Immature natural killer cell (primary cell): ENCODE measurements around the gene RGMA. TPM values are rescaled to one million over a fixed set of nuclear protein-coding genes. Genes with fewer than 3 reads are reported as not detected.
"Not testable (repeated sequence)": the region's sequence is repeated elsewhere in the genome, so short reads cannot be mapped to it uniquely, and the experiment has no call there.

Experiments used
- DNase-seq, 3 donors: peaks; one replicate each; pipeline ENCODE4 v3.0.0; 2022; ENCODE audit warnings: mixed read lengths in 1 of 3
- H3K27ac Mint-ChIP-seq, 6 donors: one replicate each; pipeline ENCODE4 v1.8.0; 2020; ENCODE audit warnings: mixed read lengths in 6 of 6, mild to moderate bottlenecking in 5 of 6, inconsistent platforms in 4 of 6, moderate library complexity in 3 of 6
- H3K27me3 Mint-ChIP-seq, 3 donors: one replicate each; pipeline ENCODE4 v1.8.0; 2020 to 2021; ENCODE audit warnings: low read depth in 3 of 3, mild to moderate bottlenecking in 3 of 3, mixed read lengths in 3 of 3, moderate library complexity in 3 of 3, inconsistent platforms in 1 of 3
- H3K36me3 Mint-ChIP-seq, 3 donors: one replicate each; pipeline ENCODE4 v1.8.0; 2020; ENCODE audit warnings: mixed read lengths in 3 of 3, inconsistent platforms in 2 of 3, mild to moderate bottlenecking in 2 of 3
- H3K4me1 Mint-ChIP-seq, 2 donors: one replicate each; pipeline ENCODE4 v1.8.0; 2020; ENCODE audit warnings: inconsistent platforms in 2 of 2, mild to moderate bottlenecking in 2 of 2, mixed read lengths in 2 of 2, moderate library complexity in 1 of 2
- H3K4me3 Mint-ChIP-seq, 5 donors: one replicate each; pipeline ENCODE4 v1.8.0; 2020; ENCODE audit warnings: mild to moderate bottlenecking in 5 of 5, mixed read lengths in 5 of 5, inconsistent platforms in 3 of 5, moderate library complexity in 3 of 5
- H3K9me3 Mint-ChIP-seq, 6 donors: one replicate each; pipeline ENCODE4 v1.8.0; 2020; ENCODE audit warnings: mild to moderate bottlenecking in 6 of 6, mixed read lengths in 6 of 6, inconsistent platforms in 4 of 6, moderate library complexity in 3 of 6
- polyA plus RNA-seq, 3 donors: library from polyadenylated mRNA; unstranded; fragments of 300-500 nt; fragmentation: Illumina TruSeq; gene quantifications; one replicate each; pipeline ENCODE4 v1.2.3, GENCODE V29; 2021

The RGMA gene
- polyA plus RNA-seq, 3 donors from 2014 or later: not detected

DNA sequence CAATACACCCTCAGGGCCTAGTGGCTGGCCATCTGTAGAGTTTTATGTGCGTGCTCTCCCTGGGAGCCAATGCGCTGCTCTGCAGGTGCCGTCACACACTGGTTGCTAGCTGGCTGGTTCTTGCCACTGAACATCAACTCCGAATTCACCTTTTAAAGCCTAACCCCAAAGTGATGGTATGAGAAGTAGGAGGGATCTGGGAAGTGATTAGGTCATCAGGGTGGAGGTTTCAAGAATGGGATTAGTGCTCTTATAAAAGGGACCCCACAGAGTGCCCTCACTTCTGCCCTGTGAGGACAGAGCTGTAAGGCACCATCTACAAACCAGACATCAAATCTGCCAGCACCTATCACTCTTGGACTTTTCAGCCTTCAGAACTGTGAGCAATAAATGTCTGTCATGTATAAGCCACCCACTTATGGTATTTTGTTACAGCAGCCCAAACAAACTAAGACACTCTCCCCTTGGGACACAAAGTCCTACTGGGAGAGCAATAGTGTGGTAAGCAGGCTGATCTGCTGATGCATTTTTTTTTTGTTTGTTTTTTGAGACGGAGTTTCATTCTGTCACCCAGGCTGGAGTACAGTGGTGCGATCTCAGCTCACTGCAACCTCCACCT is 20.3 kb downstream of the RGMA start:
- DNase-seq: no peak
- H3K36me3 Mint-ChIP-seq: peaks cover 0 to 4% (median 0%) of the 10 kb centered on the region in 3 donors
- H3K9me3 Mint-ChIP-seq: peaks cover 0 to 1% (median 0%) of the 10 kb centered on the region in 6 donors
- no peak overlapping the region for H3K27ac Mint-ChIP-seq
- H3K4me3 Mint-ChIP-seq: no peak overlapping the region
- peaks cover 9 to 16% of the 10 kb centered on the region in 2 donors for H3K4me1 Mint-ChIP-seq
- H3K27me3 Mint-ChIP-seq: peaks cover 3 to 27% (median 18%) of the 10 kb centered on the region in 3 donors

DNA sequence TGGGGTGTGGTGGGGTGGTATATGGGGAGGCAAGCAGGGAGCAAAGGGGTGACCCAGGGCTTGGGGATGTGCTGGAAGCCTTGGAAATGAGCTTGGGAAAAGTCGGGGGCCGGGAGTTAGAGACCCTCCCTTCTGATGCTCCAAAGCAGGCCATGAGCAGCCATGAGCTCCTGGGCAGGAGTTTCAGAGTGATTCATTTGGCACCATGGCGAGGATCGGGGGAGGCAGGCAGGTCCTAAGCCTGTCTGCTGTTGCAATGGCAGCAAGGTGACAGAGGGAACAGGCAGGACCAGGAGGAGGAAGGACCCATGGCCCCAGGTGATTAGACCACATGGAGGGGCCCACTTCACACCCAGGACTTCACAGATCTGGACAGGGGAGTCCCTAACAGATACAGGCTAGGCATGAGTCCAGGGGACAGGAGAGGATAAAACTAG is 21.3 kb downstream of the RGMA start:
- Mint-ChIP-seq H3K4me1 (peaks cover 5 to 10% of the 10 kb centered on the region in 2 donors), H3K9me3 (peaks cover 0 to 1% (median 0%) of the 10 kb centered on the region in 6 donors), H3K27me3 (peaks cover 2 to 24% (median 15%) of the 10 kb centered on the region in 3 donors), H3K4me3 (no peak overlapping the region), H3K27ac (no peak overlapping the region), H3K36me3 (peaks cover 0 to 4% (median 0%) of the 10 kb centered on the region in 3 donors)
- no peak for DNase-seq

DNA sequence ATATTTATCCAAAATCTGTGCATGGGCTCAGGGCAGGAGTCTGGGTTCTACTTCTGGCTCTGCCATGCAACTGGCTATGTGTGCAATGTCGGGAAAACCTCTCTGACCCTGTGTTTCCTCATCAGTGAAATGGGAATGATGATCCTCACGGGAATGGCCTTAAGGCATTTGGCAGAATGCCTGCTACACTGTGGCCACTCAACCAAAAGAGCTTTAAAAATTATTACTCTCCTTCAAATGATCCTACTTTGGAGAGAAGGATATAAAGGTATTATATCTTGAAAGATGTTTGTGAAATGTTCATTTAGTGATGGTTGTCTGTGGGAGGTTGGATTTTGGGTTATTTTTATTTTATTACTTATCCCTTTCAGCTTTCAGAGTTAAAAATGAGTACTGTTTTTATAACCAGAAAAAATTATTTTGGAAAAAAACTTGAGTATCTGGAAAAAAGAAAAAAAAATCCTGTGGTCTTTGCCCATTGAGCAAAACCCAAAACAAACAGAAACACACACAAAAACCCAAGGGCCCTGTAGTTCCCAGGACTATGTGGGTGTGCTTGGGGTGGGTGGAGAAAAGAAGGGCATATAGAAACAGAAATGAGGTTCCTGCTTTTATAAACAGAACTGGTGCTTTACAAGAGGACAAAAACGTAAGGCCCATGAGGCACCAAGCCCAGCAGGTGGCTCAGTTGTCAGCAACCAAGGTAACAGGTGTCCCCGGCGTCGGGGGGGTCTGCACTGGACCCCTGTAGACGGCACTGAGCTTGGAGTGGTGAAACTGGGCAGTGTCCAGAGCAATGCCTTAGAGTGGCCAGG is 22.0 kb downstream of the RGMA start:
- Mint-ChIP-seq H3K4me1 (peaks cover 3 to 5% of the 10 kb centered on the region in 2 donors), H3K36me3 (peaks cover 0 to 2% (median 0%) of the 10 kb centered on the region in 3 donors), H3K4me3 (no peak overlapping the region), H3K27ac (no peak overlapping the region), H3K9me3 (peaks cover 0 to 1% (median 0%) of the 10 kb centered on the region in 6 donors), H3K27me3 (peaks cover 2 to 22% (median 15%) of the 10 kb centered on the region in 3 donors)
- no peak for DNase-seq

DNA sequence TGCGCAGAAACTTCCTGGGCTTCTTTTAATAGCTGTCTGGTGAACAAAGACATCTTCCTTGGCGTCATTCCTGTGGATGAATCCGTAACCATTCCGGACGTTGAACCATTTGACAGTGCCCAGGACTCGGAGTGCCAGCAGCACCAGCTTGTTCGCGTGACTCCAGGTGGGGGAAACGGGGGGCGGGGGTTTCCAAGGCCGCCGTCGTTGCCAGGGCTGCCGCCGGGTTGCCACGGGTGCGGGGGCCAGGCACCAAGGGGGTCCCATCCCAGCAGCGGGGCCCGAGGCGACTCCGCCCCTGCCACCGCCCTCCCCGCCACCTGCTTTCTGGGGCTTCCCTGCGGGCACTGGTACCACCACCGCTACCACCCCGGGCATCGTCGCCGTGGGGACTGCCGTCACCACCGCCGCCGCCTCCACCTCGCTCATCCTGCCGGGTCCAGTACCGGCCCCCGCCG is 22.8 kb downstream of the RGMA start:
- H3K27me3 Mint-ChIP-seq: peaks cover 2 to 16% (median 9%) of the 10 kb centered on the region in 3 donors
- no peaks in the 10 kb centered on the region for H3K36me3 Mint-ChIP-seq
- H3K27ac Mint-ChIP-seq: no peak overlapping the region
- peaks cover 0 to 5% of the 10 kb centered on the region in 2 donors for H3K4me1 Mint-ChIP-seq
- H3K4me3 Mint-ChIP-seq: no peak overlapping the region
- no peak for DNase-seq
- peaks cover 0 to 1% (median 0%) of the 10 kb centered on the region in 6 donors for H3K9me3 Mint-ChIP-seq

DNA sequence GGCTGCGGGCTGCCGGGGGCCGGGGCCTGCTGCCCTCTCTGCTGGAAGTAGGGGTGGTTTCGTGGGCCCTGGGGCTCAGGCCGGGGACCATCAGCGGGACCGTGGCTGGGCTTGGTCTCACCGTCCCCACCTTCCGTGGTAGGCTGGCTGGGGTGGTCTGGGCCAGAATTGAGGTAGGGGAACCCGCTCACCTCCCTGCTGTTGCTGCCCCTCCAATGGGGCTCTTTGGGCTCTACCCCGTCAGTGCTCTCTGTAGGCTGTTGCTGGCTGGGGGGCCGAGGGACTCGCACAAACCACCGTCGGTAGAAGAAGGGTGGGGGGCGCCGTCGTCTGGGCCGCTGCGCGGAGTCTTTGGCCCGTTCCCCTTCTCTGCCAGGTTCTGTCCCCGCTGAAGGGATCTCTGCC is 23.4 kb downstream of the RGMA start:
- H3K27ac Mint-ChIP-seq: no peak overlapping the region
- H3K9me3 Mint-ChIP-seq: peaks cover 0 to 1% (median 0%) of the 10 kb centered on the region in 6 donors
- H3K4me1 Mint-ChIP-seq: peaks cover 0 to 5% of the 10 kb centered on the region in 2 donors
- H3K4me3 Mint-ChIP-seq: no peak overlapping the region
- H3K36me3 Mint-ChIP-seq: no peaks in the 10 kb centered on the region
- peaks cover 0 to 11% (median 7%) of the 10 kb centered on the region in 3 donors for H3K27me3 Mint-ChIP-seq
- no peak for DNase-seq

DNA sequence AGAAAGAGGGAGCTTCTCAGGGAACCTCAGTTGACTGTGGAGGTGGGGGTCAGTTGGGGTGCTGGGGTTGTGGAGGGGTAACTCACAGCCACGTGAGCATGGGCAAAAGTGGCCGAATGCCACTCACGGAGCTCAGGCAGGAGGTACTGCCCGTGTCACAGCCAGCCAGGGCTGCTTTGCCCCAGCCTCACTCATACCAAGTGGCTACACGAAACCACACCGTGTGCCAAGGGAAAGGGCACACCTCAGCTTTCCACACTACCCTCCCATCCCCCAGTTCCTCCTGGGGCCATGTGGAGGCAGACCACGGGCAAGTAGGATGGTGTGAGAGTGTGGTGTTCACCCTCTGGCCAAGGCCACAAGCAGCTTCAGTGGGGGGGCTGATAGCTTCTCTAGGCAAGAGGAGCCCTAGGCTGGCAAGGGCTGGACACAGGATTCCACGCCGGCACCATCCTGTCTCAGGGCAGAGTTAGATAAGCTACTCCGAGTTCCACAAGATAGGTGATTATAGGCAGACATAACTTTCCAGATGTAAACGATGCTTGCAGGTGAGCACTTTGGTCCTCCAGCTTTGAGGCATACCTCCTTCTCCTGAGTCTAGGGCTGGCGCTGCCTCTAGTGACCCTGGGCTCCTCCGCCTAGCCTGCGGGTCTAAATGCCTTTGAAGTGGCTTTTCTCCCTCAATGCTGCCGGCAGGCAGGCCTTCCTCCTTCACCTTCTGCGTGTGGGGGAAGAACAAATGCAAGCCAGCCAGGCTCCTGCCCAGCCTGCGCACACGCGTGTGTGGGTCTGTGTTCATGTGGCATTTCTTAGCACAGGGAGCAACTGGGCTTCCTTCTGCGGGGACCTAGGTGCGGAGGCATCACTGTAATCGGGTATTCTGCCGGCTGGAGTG is 25.0 kb downstream of the RGMA start:
- DNase-seq: no peak
- Mint-ChIP-seq H3K27me3 (peaks cover 0 to 7% (median 6%) of the 10 kb centered on the region in 3 donors), H3K27ac (no peak overlapping the region), H3K4me1 (peaks cover 0 to 5% of the 10 kb centered on the region in 2 donors), H3K36me3 (no peaks in the 10 kb centered on the region), H3K4me3 (no peak overlapping the region), H3K9me3 (peaks cover 0 to 1% (median 0%) of the 10 kb centered on the region in 6 donors)

DNA sequence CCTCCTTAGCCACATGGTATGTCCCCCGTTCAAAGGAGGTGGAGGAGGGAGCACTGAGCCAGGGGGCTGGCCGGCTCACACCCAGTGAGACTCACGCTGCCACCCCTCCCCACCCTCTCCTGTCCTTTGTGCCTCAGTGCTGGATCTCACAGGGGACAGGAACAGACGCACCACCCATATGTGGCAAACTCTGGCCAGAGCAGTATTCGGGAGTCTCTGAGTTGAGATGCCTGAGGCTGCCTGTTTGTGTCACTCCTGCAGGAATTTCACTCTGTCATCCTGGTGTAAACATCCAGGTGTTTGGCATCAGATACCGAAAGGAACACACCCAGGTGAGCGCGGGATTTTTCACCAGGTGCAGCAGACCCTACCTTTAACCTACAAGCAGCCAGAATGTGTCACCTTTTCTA is 25.7 kb downstream of the RGMA start:
- H3K4me1 Mint-ChIP-seq: peaks cover 0 to 5% of the 10 kb centered on the region in 2 donors

DNA sequence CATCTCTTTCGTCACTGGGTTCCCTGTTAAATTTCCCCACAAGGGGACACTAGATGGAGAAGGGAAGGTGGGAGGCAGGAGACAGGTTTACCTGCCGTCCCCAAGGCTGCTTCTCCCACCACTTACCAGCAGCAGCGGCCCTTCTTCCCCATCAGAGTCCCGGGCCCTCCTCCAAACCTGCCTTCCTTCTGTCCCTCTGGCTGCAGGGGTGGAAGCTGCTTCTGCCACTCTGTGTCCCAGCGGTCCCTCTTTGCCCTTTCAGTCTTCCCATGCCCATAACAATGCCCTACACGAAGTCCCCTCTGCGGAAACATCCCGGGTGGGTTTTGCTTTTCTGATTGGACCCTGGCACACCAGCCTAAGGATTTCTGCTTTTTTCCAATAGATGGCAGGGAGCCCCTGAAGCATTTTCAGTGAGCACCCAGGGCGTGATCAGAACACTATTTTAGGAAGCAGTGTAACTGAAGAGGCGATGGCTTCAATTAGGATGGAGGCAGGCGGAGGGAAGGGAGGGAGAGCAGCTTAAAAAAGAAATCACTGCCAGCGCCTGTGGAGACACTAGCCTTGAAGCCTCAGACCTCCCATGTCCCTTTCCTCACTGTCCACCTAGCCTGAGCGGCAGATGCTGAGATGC is 26.3 kb downstream of the RGMA start:
- not testable (repeated sequence) for H3K27me3 Mint-ChIP-seq, H3K27ac Mint-ChIP-seq, H3K36me3 Mint-ChIP-seq, H3K4me1 Mint-ChIP-seq, DNase-seq, H3K4me3 Mint-ChIP-seq, H3K9me3 Mint-ChIP-seq

More for the DNA sequence above, 25.7 kb downstream of the RGMA start:
- Mint-ChIP-seq H3K27ac (peak overlapping the region in 1 of 6 donors; percentile 22), H3K36me3 (no peaks in the 10 kb centered on the region), H3K9me3 (peaks cover 0 to under 1% (median 0%) of the 10 kb centered on the region in 6 donors), H3K4me3 (no peak overlapping the region), H3K27me3 (peaks cover 0 to 8% (median 7%) of the 10 kb centered on the region in 3 donors)
- no peak for DNase-seq

DNA sequence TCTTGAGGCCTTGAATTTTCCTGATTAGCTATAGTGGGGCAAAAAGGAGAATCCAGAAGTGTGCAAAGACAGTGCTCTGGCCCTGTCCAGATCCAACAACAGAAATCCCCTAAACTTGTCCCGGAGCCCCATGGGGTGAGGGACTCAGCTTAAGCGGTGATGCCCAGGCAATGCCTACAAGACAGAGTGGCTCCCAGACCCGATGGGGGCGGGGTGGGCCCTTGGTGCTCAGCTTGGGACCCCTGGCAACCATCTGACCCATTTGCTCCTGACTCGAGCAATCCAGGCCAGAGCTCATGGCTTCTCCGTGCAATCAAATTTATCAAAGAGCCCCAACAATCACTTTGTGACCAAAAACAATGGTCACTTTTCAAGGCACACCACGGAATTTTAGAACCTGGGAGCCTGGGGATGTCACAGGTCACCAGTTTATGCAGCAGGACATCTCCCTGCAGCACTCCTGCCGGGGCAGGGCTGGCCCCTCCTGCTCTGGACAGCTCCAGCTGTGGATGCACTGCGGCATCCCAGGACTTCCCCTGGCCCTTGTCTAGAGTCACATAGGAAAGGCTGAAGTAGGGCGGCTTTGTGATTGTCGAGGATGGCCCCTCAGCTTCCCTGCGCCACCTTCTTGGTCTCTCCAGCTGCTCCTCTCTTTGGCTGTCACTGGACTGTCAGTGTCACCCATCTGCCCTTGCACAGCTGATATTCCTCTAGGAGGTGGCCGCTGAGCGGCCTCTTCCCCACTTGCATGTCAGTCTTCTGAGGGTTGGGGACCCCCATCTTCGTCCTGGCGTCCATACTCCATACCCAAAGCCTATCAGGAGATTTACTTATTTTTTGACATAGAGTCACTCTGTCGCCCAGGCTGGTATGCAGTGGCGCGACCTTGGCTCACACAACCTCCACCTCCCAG is 28.4 kb downstream of the RGMA start:
- DNase-seq: no peak
- Mint-ChIP-seq H3K9me3 (no peaks in the 10 kb centered on the region), H3K36me3 (no peaks in the 10 kb centered on the region)

DNA sequence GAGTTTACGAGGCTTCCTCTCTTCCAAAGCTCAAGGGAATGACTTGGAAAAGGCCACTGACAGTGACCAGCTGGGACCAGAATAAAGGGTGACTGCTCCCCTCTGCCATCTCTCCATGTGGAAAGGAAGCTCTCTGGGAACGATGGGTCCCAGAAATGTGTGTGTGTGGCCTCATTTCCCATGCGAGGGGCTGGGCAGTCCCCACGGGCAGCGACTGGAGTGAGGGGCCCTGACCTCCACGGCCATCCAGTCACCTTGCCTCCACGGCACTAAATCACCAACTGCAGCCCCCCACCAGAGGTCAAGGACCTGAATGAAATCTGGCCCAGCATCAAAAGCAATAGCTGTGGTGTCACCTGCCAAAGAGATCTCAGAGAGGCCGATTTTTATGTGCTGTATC is 29.6 kb downstream of the RGMA start:
- peaks cover 0 to 7% (median 6%) of the 10 kb centered on the region in 3 donors for H3K27me3 Mint-ChIP-seq
- no peak for DNase-seq
- no peak overlapping the region for H3K4me3 Mint-ChIP-seq
- peaks cover 0 to 6% of the 10 kb centered on the region in 2 donors for H3K4me1 Mint-ChIP-seq
- no peaks in the 10 kb centered on the region for H3K36me3 Mint-ChIP-seq
- no peaks in the 10 kb centered on the region for H3K9me3 Mint-ChIP-seq
- H3K27ac Mint-ChIP-seq: no peak overlapping the region

More for the DNA sequence above, 28.4 kb downstream of the RGMA start:
- Mint-ChIP-seq H3K4me1 (peaks cover 0 to 5% of the 10 kb centered on the region in 2 donors), H3K4me3 (no peak overlapping the region), H3K27me3 (peaks cover 0 to 10% (median 5%) of the 10 kb centered on the region in 3 donors), H3K27ac (no peak overlapping the region)

DNA sequence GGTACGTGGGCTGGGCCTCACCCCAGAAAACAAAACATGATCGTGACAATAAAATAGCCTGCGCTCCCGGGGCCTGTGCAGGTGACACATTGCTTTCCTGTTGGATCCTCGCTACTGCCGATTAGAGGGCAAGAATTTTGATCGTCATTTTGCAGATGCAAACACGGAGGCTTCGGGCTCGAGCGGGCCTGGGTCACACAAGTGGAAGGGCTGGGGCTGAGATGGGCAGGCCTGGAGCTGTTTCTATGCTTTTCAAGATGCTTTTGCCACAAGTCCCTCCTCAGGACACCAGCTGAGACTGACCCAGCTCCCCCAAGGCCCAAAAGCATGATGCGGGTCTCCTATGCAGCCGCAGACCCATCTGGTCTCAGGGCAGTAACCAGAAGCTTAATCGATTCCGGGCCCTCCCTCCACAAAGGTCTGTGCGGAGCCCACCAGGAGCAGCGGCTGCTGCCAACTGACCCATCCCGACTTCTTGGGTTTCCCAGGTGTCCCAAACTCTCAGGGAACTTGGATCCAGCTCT is 30.0 kb downstream of the RGMA start:
- H3K27me3 Mint-ChIP-seq: peaks cover 0 to 7% (median 5%) of the 10 kb centered on the region in 3 donors
- no peak overlapping the region for H3K27ac Mint-ChIP-seq
- peaks cover 0 to 7% of the 10 kb centered on the region in 2 donors for H3K4me1 Mint-ChIP-seq
- no peaks in the 10 kb centered on the region for H3K36me3 Mint-ChIP-seq
- H3K4me3 Mint-ChIP-seq: no peak overlapping the region
- H3K9me3 Mint-ChIP-seq: no peaks in the 10 kb centered on the region
- no peak for DNase-seq

DNA sequence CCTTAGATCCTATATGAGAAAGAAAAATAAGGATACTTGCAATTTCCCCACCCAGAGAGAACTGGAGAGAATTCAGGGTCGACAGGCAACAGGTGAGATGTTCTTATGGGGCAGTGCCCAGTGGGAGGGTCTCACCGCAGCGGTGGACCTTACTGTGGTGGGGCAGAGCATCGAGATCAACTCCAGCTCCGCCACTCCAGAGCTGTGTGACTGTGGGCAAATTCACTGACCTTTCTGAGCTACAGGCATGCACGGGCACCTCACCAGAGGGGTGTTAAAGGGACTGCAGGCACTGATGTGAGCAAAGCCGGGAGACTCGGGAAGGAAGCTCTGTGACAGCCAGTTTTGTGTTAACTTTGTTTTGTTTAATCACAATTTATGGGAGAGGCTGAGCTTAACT is 30.9 kb downstream of the RGMA start:
- peaks cover 0 to 7% (median 5%) of the 10 kb centered on the region in 3 donors for H3K27me3 Mint-ChIP-seq
- H3K36me3 Mint-ChIP-seq: no peaks in the 10 kb centered on the region
- no peaks in the 10 kb centered on the region for H3K9me3 Mint-ChIP-seq
- H3K4me1 Mint-ChIP-seq: peaks cover 0 to 7% of the 10 kb centered on the region in 2 donors
- no peak overlapping the region for H3K27ac Mint-ChIP-seq
- no peak overlapping the region for H3K4me3 Mint-ChIP-seq
- no peak for DNase-seq
